ENCODE data around the gene ANKRD13C.

The ANKRD13C gene

GRCh38 chr1:70220517-70221237 lies 133.8 kb downstream of the ANKRD13C start:
- DNase-seq (ENCODE audit: low read depth, low spot score) = no peak

DNA sequence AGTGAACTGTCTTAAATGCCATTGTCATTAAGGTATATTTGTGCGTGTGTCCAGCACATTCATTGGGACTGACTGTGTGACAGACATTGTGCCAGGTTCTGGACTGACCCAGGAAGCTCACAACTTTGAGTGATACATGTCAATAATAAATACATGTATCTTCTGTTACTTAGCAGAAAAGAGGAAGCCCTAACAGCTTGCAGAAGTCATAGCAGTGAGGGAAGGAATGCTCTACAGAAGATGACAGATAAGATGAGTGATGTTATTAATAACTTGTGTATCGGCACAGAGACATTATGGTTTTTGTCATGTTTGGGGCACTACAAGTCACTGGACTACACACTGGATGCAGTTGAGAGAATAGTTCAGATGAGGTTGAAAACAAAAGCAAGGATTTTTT lies 134.5 kb downstream of the ANKRD13C start:
- no peak for DNase-seq (ENCODE audit: low read depth, low spot score)

GRCh38 chr1:70211541-70211940 lies 143.0 kb downstream of the ANKRD13C start:
- DNase-seq (ENCODE audit: low read depth, low spot score) = no peak

DNA sequence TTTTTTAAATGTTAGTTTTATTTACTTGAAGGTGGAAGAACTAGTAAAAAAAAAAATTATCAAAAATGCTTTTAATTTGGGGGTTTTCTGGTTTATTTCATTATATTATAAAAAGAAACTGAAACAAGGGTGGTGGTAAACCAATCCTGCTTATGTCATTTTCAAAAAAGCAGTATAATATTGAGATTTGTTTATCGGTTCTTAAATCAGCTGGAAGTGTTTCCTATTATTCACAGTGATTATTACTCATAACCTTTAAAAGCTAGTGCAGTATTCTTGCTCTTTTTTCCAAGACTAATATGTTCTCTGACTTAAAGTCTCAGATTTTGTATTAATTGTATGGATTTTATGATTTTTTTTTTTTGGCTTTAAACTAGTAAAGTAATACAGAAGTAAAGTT lies 143.7 kb downstream of the ANKRD13C start:
- no peak for DNase-seq (ENCODE audit: low read depth, low spot score)
